Endothelial cell of umbilical vein (primary cell): ENCODE data around the gene ESAM. TPM values are rescaled to one million over a fixed set of nuclear protein-coding genes. Genes with fewer than 3 reads are reported as not detected.

Experiments
- BruUV-seq: library from RNA; stranded (reverse); fragments of 400-500 nt; replicated peaks from 2 replicates; lab custom pipeline; 2021; lab: Mats Ljungman, UMichigan
- CTCF ChIA-PET: fragments of 300-600, 350-600 bp; sonication (Branson Sonifier 250); formaldehyde crosslinking; loops from one replicate; lab custom pipeline; 2021; ENCODE audit warnings: antibody characterized with exemption, inconsistent platforms; lab: Charles Lee
- POLR2A ChIA-PET: fragments of 300-600, 350-600 bp; sonication (Branson Sonifier 250); formaldehyde crosslinking; loops from one replicate; lab custom pipeline; 2021; ENCODE audit warnings: antibody characterized with exemption, inconsistent platforms; lab: Charles Lee
- DNase-seq: peaks from one replicate; pipeline ENCODE4 v3.0.0-alpha.2; 2011; ENCODE audit warnings: low read depth, low spot score
- FAIRE-seq: peaks from 2 replicates; lab custom pipeline; 2011; peaks lifted over from hg19 to GRCh38; lab: Jason Lieb, UNC
- H2AFZ ChIP-seq: 2 replicates; pipeline ENCODE4 v1.6.0; 2012; ENCODE audit warnings: low read depth, low read length, control low read depth, inconsistent platforms
- H3K27ac ChIP-seq: 2 replicates; pipeline ENCODE4 v1.5.1; 2011; ENCODE audit warnings: low read depth, mild to moderate bottlenecking, control low read depth, low read length, moderate library complexity; ENCODE audit not compliant: insufficient read depth
- H3K27me3 ChIP-seq, 2 experiments: 2 replicates each; pipeline versions ENCODE4 v1.6.0 to v1.6.1; 2011; ENCODE audit warnings: low read length in 2 of 2, mixed read lengths in 1 of 2; ENCODE audit not compliant: control insufficient read depth in 2 of 2, insufficient read depth in 2 of 2
- H3K36me3 ChIP-seq, 2 experiments: 2 replicates in 1 of 2; 3 replicates in 1 of 2; pipeline ENCODE4 v1.5.1; 2011; ENCODE audit warnings: low read length in 2 of 2, mild to moderate bottlenecking in 1 of 2, moderate library complexity in 1 of 2; ENCODE audit not compliant: control insufficient read depth in 2 of 2, insufficient read depth in 2 of 2; ENCODE audit errors: extremely low read depth in 1 of 2
- H3K4me1 ChIP-seq: 3 replicates; pipeline ENCODE4 v1.5.1; 2011; ENCODE audit warnings: mild to moderate bottlenecking, low read length; ENCODE audit not compliant: control insufficient read depth, insufficient read depth; ENCODE audit errors: extremely low read depth
- H3K4me2 ChIP-seq: 2 replicates; pipeline ENCODE4 v1.6.1; 2011; ENCODE audit warnings: low read length, control low read depth, mixed read lengths; ENCODE audit not compliant: insufficient read depth
- H3K4me3 ChIP-seq, 3 experiments: fragments of 200-600 bp in 1 of 3; sonication (generic), shearing (Covaris generic) in 1 of 3; replicated peaks in 1 of 3; 2 replicates each; pipeline ENCODE4 v1.5.1; 2011 to 2016; ENCODE audit warnings: control low read depth in 3 of 3, low read length in 3 of 3, mild to moderate bottlenecking in 2 of 3, inconsistent platforms in 1 of 3, low read depth in 1 of 3, moderate library complexity in 1 of 3; ENCODE audit not compliant: insufficient read depth in 1 of 3
- H3K79me2 ChIP-seq: 2 replicates; pipeline ENCODE4 v1.6.0; 2012; ENCODE audit warnings: low read length, inconsistent platforms; ENCODE audit not compliant: control insufficient read depth, insufficient read depth
- H3K9ac ChIP-seq: replicated peaks from 2 replicates; pipeline ENCODE3; 2011; ENCODE audit warnings: low read length, control low read depth; ENCODE audit not compliant: insufficient read depth; ENCODE audit errors: extremely low read depth
- H3K9me1 ChIP-seq: replicated peaks from 3 replicates; pipeline ENCODE4 v1.6.0; 2011; ENCODE audit warnings: mild to moderate bottlenecking, low read length; ENCODE audit not compliant: control insufficient read depth, insufficient read depth; ENCODE audit errors: extremely low read depth
- H3K9me3 ChIP-seq: replicated peaks from 2 replicates; pipeline ENCODE4 v1.5.1; 2012; ENCODE audit warnings: low read length, inconsistent platforms; ENCODE audit not compliant: control insufficient read depth, insufficient read depth
- H4K20me1 ChIP-seq: replicated peaks from 2 replicates; pipeline ENCODE3; 2011; ENCODE audit warnings: mild to moderate bottlenecking, low read length; ENCODE audit not compliant: control insufficient read depth, insufficient read depth; ENCODE audit errors: extremely low read depth
- EZH2 ChIP-seq: IDR thresholded peaks from 2 replicates; pipeline ENCODE4 v1.6.1; 2012; ENCODE audit warnings: borderline replicate concordance, low read depth, mild to moderate bottlenecking, moderate library complexity, low read length, inconsistent platforms; ENCODE audit not compliant: severe bottlenecking
- FOS ChIP-seq: IDR thresholded peaks from 2 replicates; pipeline ENCODE4 v1.6.1; 2011; ENCODE audit warnings: mild to moderate bottlenecking, low read length, moderate library complexity, borderline replicate concordance; ENCODE audit not compliant: insufficient read depth
- JUN ChIP-seq: IDR thresholded peaks from 2 replicates; pipeline ENCODE4 v1.6.1; 2011; ENCODE audit warnings: borderline replicate concordance, low read depth; ENCODE audit not compliant: insufficient read length, insufficient read depth
- MAX ChIP-seq: IDR thresholded peaks from 2 replicates; pipeline ENCODE4 v1.6.1; 2011; ENCODE audit not compliant: insufficient read depth, insufficient read length
- MYC ChIP-seq: IDR thresholded peaks from one replicate; pipeline ENCODE4 v1.6.1; 2011; ENCODE audit warnings: mild to moderate bottlenecking, low read depth, low read length
- POLR2A ChIP-seq: IDR thresholded peaks from 2 replicates; pipeline ENCODE4 v1.6.1; 2012; ENCODE audit warnings: low read depth, mild to moderate bottlenecking, control low read depth, low read length
- POLR2AphosphoS5 ChIP-seq: IDR thresholded peaks from 2 replicates; pipeline ENCODE4 v1.6.1; 2012; ENCODE audit warnings: low read depth, mild to moderate bottlenecking, control low read depth, low read length, moderate library complexity; ENCODE audit not compliant: insufficient read depth
- dilution Hi-C: fragments of 300-500 bp; cut with MboI; formaldehyde crosslinking; loops from one replicate; pipeline ENCODE4 v1.15.0; 2019; ENCODE audit warnings: low sequenced_read_pairs; ENCODE audit not compliant: extremely low pct_ligation_motif_present
- intact Hi-C: fragments of 100-400 bp; cut with micrococcal nuclease; formaldehyde crosslinking; loops from one replicate; pipeline ENCODE4 v1.10.0; 2022
- polyA plus RNA-seq, 4 experiments: library from polyadenylated mRNA; depleted of rRNA in 3 of 4; stranded (reverse) in 3 of 4; unstranded in 1 of 4; fragments of >200 nt; gene quantifications; 2 replicates each; pipeline versions ENCODE4 v1.2.1 to v1.2.3, GENCODE V29; 2011 to 2012; ENCODE audit warnings: missing spikeins in 1 of 4
- total RNA-seq: library from RNA; stranded (reverse); gene quantifications from 2 replicates; pipeline ENCODE4 v1.2.3, GENCODE V29; 2021
- TF ChIP-seq, protein P1 (sequence below), 2 donors: IDR thresholded peaks; 1 replicate in 1 of 2; 2 replicates in 1 of 2; pipeline ENCODE4 v1.5.1; 2011; ENCODE audit warnings: low read length in 2 of 2, mild to moderate bottlenecking in 2 of 2, moderate library complexity in 2 of 2, control low read depth in 1 of 2, inconsistent platforms in 1 of 2, low read depth in 1 of 2; ENCODE audit not compliant: insufficient read depth in 1 of 2; ENCODE audit errors: extremely low read depth in 1 of 2

ESAM gene
- total and polyA plus RNA-seq, 2 donors (not counting 3 experiments of a cell fraction or from before 2014, with no cell fraction given), result 273 to 383 TPM

DNA sequence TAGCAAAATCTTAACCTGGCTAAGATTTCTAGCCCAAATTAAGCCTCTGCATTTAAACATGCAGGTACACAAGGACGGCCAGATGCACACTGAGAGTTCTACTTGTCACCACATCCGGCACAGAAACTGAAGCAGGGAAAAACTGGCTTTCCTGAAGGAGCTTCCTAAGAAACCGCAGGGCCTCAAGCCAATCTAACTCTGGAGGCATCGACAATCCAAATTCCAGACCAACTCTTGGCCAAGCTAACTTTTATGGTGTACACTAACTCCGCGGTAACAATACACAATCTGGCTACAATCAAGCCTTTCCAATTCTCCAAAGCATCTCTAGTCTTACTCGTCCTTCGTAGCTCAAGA is 36.9 kb upstream of the ESAM start:
- TF ChIP-seq JUN, result no peak
- TF ChIP-seq MAX, result no peak
- no peak for TF ChIP-seq EZH2
- no peak for TF ChIP-seq POLR2AphosphoS5
- no peak for TF ChIP-seq POLR2A
- no peak for TF ChIP-seq FOS
- TF ChIP-seq MYC, result no peak
- TF ChIP-seq, protein P1, sequence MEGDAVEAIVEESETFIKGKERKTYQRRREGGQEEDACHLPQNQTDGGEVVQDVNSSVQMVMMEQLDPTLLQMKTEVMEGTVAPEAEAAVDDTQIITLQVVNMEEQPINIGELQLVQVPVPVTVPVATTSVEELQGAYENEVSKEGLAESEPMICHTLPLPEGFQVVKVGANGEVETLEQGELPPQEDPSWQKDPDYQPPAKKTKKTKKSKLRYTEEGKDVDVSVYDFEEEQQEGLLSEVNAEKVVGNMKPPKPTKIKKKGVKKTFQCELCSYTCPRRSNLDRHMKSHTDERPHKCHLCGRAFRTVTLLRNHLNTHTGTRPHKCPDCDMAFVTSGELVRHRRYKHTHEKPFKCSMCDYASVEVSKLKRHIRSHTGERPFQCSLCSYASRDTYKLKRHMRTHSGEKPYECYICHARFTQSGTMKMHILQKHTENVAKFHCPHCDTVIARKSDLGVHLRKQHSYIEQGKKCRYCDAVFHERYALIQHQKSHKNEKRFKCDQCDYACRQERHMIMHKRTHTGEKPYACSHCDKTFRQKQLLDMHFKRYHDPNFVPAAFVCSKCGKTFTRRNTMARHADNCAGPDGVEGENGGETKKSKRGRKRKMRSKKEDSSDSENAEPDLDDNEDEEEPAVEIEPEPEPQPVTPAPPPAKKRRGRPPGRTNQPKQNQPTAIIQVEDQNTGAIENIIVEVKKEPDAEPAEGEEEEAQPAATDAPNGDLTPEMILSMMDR (IDR thresholded peaks at IDR 0.05; ENCODE audit: extremely low read depth in 1 of 2, insufficient read depth in 1 of 2, low read depth in 1 of 2, low read length in 2 of 2), result no peak
- Histone ChIP-seq H3K36me3 (no peaks in the 10 kb centered on the region), H3K79me2 (peaks cover 60% of the 10 kb centered on the region), H3K4me2 (peak overlapping the region; percentile 66), H3K4me3 (peak overlapping the region; percentile 59 to 98 (median 62)), H3K9me3 (no peaks in the 10 kb centered on the region), H3K27me3 (no peaks in the 10 kb centered on the region), H3K27ac (peak overlapping the region; percentile 81), H3K9ac (peak overlapping the region; percentile 84), H2AFZ (peak overlapping the region; percentile 2), H4K20me1 (no peaks in the 10 kb centered on the region), H3K9me1 (no peaks in the 10 kb centered on the region), H3K4me1 (peaks cover 20% of the 10 kb centered on the region)
- BruUV-seq, result no TSS peak
- intact Hi-C loops (loop anchor here (1.0 kb wide), 1 partner anchor 40 kb away; no protein-coding TSS in a partner anchor), dilution Hi-C loops (no loop called here)
- FAIRE-seq, result peak; percentile 83
- CTCF ChIA-PET, result interaction anchor here (0.6 to 10.2 kb wide), 18 partner anchors 11 to 155 kb away, joined by 3 to 191 read pairs (median 6); partner anchors contain the start of genes ESAM and ROBO3
- peak; percentile 58 for DNase-seq
- POLR2A ChIA-PET, result interaction anchor here (0.7 to 1.1 kb wide), 4 partner anchors 14 to 39 kb away, joined by 3 to 4 read pairs (median 4); no protein-coding TSS in a partner anchor
